VCaP (cell line): ENCODE measurements around the gene KIAA0930.

ENCODE experiments used
- H3K27ac ChIP-seq: fragments of 450-650 bp; 2 replicates; pipeline ENCODE4 v1.5.1; 2017
- CTCF ChIP-seq: fragments of 450-650 bp; conservative IDR thresholded peaks from 2 replicates; pipeline ENCODE4 v1.5.1; 2017; ENCODE audit warnings: mild to moderate bottlenecking, moderate library complexity

The KIAA0930 gene

DNA sequence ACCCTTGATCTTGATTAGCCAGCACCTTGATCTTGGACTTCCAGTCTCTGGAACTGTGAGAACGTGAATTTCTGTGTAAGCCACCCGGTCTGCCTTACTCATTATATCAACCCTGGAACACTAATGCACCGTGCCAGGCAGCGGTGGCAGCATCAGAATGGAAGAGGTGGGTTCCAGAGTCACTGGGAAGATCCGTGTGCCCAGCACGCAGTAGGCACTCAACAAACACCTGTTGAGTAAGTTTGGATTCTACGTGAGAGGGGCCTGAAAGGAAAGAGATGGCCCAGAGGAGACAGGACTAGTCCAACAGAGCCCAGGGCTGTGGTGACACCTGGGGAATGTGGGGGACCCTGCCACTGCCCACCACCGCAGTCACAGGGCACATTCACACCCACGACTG, 37.4 kb upstream of the KIAA0930 start:
- H3K27ac ChIP-seq, result peak overlapping the region; percentile 98
- TF ChIP-seq CTCF, result no peak

DNA sequence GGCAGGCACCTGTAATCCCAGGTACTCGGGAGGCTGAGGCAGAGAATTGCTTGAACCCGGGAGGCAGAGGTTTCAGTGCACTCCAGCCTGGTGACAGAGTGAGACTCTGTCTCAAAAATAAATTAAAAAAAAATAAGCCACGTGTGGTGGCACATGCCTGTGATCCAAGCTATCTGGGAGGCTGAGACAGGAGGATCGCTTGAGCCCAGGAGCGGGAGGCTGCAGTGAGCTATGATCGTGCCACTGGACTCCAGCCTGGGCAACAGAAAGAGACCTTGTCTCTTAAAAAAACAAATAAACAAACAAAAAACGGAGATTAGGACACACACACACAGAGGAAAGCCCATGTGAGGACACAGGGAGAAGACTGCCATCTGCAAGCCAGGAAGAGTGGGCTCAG, 37.0 kb upstream of the KIAA0930 start:
- peak overlapping the region; percentile 98; the same call in 1 of the 2 replicates for H3K27ac ChIP-seq

- no peak for TF ChIP-seq CTCF
- no peak overlapping the region for H3K27ac ChIP-seq
Measured at GRCh38 chr22:45276507-45277105, 35.9 kb upstream of the KIAA0930 start.

DNA sequence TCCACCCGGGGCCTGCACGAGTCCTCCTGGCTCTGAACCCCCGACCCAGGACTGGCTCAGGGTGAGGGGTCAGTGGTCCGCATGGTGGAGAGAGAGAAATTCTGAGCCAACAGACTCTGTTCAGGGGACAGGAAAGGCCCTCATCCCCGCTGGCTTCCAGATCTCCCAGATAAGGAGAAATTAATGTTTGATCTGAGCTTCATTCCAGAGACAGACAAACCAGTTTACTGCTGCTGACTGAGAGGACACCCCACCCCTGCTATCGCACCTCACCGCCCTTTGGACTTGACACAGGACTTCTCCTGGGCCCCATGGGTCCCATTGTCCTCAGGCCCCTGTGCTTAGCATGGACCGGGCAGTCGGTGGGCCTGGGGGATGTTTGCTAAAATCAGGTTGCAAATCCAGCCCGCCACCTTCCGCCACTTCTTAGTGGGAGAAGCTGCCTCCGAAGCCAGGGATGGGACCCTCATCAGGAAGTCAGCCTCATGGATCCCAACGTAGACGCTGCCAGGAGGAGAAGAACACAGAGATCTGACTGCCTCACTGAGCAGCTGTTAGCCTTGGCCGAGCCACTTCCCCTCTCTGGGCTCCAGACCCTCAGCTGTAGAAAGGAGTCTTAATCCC, 32.9 kb upstream of the KIAA0930 start:
- no peak for TF ChIP-seq CTCF
- H3K27ac ChIP-seq, result peak overlapping the region; percentile 64

GRCh38 chr22:45272498-45272897, 31.8 kb upstream of the KIAA0930 start:
- H3K27ac ChIP-seq, result peak overlapping the region; percentile 64; the same call in 1 of the 2 replicates
- no peak for TF ChIP-seq CTCF

DNA sequence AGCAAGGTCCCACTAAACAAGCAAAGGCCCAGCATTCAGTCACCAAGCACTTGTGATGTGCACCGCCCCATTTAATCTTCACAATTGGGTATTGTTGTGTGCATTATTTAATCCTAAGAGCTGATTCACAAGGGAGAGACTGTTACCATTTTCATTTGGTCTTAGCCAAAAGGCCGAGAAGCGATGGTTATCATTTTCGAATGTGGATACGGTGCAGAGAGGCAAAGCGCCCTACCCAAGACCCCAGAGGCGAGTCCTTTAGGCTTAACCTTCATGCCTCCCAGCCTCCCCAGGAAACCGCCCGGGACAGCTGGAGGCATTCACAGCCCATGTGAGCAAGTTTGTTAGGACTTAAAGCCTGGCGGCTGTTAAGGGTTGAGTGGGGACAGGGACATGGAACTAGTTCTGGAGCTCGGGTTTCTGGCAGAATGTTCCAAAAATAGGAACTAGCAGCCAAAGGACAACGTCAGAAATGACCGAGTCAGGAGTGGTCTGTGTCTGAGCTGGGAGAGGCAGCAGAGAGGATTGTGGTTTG, 31.0 kb upstream of the KIAA0930 start:
- peak overlapping the region; percentile 64; the same call in 1 of the 2 replicates for H3K27ac ChIP-seq
- TF ChIP-seq CTCF, result no peak

GRCh38 chr22:45270095-45271020, 29.7 kb upstream of the KIAA0930 start:
- H3K27ac ChIP-seq, result peak overlapping the region; percentile 70; the same call in 1 of the 2 replicates
- no peak for TF ChIP-seq CTCF
